Omental fat pad (tissue), 4 donors: ENCODE measurements around the gene STT3B. TPM values are rescaled to one million over a fixed set of nuclear protein-coding genes. Genes with fewer than 3 reads are reported as not detected.

ENCODE experiments used
- ATAC-seq: fragments of 150-250 bp; one replicate; pipeline ENCODE4 v1.9.1; 2016; ENCODE audit warnings: mild to moderate bottlenecking, moderate library complexity; ENCODE audit not compliant: low FRiP score
- DNase-seq: peaks from one replicate; pipeline ENCODE4 v3.0.0-alpha.2; 2019; ENCODE audit warnings: low spot score
- CTCF ChIP-seq, 3 donors: fragments of 450-650 bp; IDR thresholded peaks; one replicate each; pipeline ENCODE4 v1.5.1; 2016 to 2017; ENCODE audit warnings: antibody characterized with exemption in 3 of 3, mild to moderate bottlenecking in 3 of 3, moderate library complexity in 2 of 3
- total RNA-seq, 4 donors: library from RNA; depleted of rRNA; stranded (reverse); fragments of >200 nt; gene quantifications; one replicate each; pipeline ENCODE4 v1.1.0, GENCODE V29; 2016

Gene STT3B
- total RNA-seq, 4 donors from 2014 or later, result 74.4 to 126 (median 97.5) TPM

- no peak for TF ChIP-seq CTCF (IDR thresholded peaks at IDR 0.05)
- no peak for ATAC-seq
- no peak for DNase-seq
These were observed 87.9 kb downstream of the STT3B start for GRCh38 chr3:31620656-31621055.

GRCh38 chr3:31621314-31621713 is 88.6 kb downstream of the STT3B start:
- DNase-seq (no peak), ATAC-seq (no peak)
- TF ChIP-seq CTCF (IDR thresholded peaks at IDR 0.05), result no peak

- TF ChIP-seq CTCF (IDR thresholded peaks at IDR 0.05), result no peak
- no peak for ATAC-seq
- DNase-seq, result no peak
These were observed 90.0 kb downstream of the STT3B start for GRCh38 chr3:31622636-31623288.

- no peak for TF ChIP-seq CTCF (IDR thresholded peaks at IDR 0.05)
- DNase-seq (no peak), ATAC-seq (no peak)
These were observed 91.5 kb downstream of the STT3B start for GRCh38 chr3:31624083-31624709.

- ATAC-seq, result no peak
- TF ChIP-seq CTCF (IDR thresholded peaks at IDR 0.05), result no peak
These were observed 92.6 kb downstream of the STT3B start for GRCh38 chr3:31625358-31625757.

GRCh38 chr3:31629054-31629453 is 96.3 kb downstream of the STT3B start:
- DNase-seq, result no peak
- no peak for ATAC-seq
- TF ChIP-seq CTCF (IDR thresholded peaks at IDR 0.05), result no peak

More at GRCh38 chr3:31625358-31625757, 92.6 kb downstream of the STT3B start:
- no peak for DNase-seq

GRCh38 chr3:31634476-31634875 is 101.8 kb downstream of the STT3B start:
- no peak for DNase-seq
- ATAC-seq, result no peak
- no peak for TF ChIP-seq CTCF (IDR thresholded peaks at IDR 0.05)
